NCI-H187 (cell line): ENCODE measurements around the gene DHX38.

Experiments used
- DNase-seq, 2 experiments: peaks; one replicate each; lab custom pipeline; 2025; lab: John Stamatoyannopoulos, UW

DHX38 gene

GRCh38 chr16:72122308-72122707 lies 28.7 kb downstream of the DHX38 start:
- DNase-seq: no peak

GRCh38 chr16:72122916-72123315 lies 29.3 kb downstream of the DHX38 start:
- no peak for DNase-seq

- no peak for DNase-seq
Observed at GRCh38 chr16:72123426-72123825, 29.8 kb downstream of the DHX38 start.

DNA sequence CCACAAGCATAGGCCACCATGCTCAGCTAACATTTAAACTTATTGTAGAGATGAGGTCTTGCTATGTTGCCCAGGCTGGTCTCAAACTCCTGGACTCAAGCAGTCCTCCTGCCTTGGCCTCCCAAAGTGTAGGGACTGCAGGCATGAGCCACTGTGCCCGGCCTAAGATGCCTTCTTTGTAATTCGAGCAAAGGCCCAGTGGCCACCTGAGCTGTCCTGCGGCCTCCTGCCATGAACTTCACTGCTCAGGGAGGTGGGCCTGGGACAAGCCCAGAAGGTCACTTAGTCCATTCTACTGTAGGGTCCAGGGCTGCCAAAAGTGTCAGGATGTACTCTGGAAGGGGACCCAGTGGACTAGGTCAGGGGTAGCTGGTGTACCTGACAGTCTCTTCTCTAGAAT lies 30.5 kb downstream of the DHX38 start:
- DNase-seq: no peak

GRCh38 chr16:72124761-72125634 lies 31.4 kb downstream of the DHX38 start:
- DNase-seq: peak; percentile 5 to 23

- no peak for DNase-seq
Observed at GRCh38 chr16:72125635-72126428, 32.2 kb downstream of the DHX38 start.

DNA sequence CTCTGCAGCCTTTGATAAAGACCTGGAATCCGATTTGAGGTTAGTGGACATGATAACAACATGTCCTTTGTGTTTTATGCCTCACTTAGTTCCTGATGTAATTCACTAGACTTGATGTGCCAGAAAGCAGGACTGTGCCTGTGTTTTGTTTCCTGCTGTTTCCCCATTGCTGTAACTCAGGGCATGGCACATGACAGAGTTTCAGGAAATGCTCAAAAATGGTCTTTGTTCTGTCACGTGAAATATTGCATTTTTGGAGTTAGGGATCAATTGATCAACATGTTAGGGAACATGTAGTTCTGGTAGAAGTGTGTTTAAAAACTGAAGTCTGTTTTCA lies 32.8 kb downstream of the DHX38 start:
- no peak for DNase-seq

DNA sequence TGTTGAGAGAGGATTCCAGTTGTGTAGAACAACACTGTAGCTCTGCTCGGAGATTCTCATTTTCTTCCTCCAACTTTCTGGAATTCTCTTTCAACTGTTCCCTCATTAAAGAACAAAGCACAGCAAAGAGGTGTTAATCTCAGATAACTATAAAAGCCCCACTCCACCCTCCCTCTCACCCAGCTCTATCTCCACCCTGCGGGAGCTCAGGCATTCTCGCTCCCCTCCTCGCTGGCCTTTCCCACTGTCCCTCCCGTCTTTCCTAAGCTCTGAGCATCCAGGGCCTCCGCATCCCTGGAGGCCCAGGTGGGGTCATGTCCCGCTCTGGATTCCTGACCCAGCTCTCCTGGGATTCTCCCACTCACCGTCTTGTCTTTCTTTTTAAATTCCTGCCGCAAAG lies 35.1 kb downstream of the DHX38 start:
- DNase-seq: no peak

DNA sequence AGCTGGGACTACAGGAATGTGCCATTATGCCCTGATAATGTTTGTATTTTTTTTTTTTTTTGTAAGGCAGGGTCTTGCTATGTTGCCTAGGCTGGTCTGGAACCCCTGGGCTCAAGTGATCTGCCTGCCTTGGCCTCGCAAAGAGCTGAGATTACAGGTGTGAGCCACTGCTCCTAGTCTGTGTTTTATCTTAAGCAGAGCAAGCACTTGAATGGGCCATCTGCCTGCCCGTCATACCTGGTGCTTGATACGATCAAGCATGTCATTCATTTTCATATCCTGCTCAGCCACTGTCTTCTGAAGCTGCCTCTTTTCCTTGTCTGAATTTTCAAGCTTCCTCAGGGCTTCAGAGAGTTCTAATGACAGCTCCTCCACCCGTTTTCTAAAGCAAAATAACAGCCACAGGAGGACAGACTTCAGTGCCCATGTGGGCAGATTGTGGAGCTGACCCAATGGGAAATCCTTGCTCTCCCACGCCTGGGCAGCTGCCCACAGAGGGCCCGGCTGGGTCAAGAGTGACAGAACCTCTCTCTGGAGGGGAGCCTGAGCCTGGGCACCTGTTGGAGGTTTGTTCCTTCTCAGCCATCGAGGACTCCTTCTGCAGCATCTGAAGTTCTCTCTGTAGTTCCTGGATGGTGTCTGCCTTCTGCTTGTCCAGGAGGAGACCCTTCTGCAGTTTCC lies 36.5 kb downstream of the DHX38 start:
- DNase-seq: no peak

DNA sequence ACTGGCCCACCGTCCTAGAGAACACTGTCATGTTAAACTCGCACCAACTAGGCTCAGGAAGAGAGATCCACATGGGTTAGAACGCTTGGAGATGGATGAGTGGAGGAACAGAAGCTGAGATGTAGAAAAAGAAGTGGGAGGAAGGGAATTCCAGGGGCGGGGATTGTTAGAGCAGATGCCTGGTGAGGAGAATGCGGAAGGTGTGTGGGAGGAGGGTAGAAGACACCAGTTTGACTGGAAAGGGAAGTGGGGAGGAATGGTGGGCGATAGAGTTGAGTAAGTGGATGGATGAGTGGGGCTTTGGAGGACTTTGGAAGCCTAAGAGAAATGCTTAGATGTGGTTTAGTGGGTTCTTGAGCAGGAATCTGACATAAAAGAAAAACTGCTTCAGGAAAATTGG lies 37.4 kb downstream of the DHX38 start:
- no peak for DNase-seq

DNA sequence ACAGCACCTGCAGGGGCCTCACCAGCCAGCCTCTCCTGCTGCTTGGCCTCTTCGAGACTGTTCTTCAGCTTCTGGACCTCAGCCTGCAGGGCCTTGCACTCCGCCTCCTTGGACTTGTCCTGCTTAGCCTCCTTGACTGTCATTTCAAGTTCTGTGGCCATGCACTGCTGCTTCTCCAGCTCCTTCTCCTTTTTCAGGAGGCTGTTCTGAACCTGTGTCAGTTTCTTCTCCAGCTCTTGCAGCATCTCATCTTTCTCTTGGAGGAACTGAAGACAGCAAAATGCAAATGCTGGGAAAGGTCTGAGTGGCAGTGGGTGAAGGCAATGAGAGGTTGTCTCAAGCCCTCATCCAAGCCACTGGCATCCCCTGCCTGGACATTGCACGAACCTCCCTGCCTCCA lies 39.1 kb downstream of the DHX38 start:
- DNase-seq: no peak

- no peak for DNase-seq
Observed at GRCh38 chr16:72134507-72134906, 40.9 kb downstream of the DHX38 start.

DNA sequence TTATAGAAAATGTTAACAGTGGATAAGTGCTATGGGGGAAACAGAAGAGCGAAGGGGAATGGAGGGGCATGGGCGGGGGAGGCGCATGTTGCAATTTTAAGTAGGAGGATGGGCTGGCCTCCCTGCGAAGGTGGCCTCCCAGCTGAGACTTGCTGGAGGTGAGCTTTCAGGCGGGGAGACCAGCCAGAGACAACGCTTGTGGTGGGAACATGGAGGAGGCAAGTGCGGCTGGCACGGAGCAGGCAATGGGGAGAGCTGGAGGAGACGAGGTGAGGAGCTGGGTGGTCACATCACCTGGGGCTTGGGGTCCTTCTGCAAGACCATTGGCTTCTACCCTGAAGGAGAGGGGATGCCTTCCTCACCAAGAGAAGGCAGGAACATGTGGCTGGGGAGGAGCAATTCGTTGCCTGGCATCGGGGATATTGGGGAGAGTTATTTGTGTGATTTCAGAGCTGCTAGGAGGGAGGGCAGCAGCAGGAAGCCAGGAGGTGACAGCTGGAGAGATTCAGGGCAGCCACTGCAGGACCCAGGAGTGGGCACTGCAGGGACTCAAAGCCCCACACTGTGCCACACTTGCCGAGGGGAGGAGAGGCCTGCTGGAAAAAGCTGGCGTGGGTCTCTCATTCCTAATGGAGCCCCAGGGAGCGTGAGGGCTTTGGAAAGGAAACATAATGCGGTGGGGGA lies 43.9 kb downstream of the DHX38 start:
- DNase-seq: no peak

DNA sequence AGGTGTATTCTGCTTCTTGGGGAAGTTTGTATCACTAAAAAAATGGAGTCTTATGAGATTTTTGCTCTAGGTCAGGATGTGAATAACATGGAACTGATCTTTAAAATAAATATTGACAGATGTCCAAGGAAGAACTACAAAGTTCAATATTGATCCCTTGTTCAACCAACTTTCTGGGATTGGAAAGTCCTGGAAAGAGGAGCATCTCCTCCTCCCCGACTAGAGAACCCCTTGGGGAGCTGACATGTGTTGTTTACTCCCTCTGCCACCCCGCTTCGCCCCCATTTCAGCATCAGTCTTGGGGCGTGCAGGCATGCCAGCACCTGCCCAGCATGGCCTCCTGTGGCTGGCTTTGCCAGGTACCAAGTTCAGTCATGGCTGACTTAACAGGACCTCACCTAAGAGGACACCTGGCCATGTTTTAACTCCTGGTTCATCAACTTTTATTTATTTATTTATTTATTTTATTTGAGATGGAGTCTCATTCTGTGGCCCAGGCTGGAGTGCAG lies 44.5 kb downstream of the DHX38 start:
- DNase-seq: no peak

GRCh38 chr16:72139908-72140307 lies 46.3 kb downstream of the DHX38 start:
- DNase-seq: no peak

GRCh38 chr16:72142476-72142875 lies 48.8 kb downstream of the DHX38 start:
- no peak for DNase-seq

GRCh38 chr16:72149676-72150464 lies 56.2 kb downstream of the DHX38 start:
- DNase-seq: no peak

GRCh38 chr16:72159386-72159785 lies 65.7 kb downstream of the DHX38 start:
- no peak for DNase-seq

GRCh38 chr16:72159801-72160200 lies 66.2 kb downstream of the DHX38 start:
- no peak for DNase-seq

DNA sequence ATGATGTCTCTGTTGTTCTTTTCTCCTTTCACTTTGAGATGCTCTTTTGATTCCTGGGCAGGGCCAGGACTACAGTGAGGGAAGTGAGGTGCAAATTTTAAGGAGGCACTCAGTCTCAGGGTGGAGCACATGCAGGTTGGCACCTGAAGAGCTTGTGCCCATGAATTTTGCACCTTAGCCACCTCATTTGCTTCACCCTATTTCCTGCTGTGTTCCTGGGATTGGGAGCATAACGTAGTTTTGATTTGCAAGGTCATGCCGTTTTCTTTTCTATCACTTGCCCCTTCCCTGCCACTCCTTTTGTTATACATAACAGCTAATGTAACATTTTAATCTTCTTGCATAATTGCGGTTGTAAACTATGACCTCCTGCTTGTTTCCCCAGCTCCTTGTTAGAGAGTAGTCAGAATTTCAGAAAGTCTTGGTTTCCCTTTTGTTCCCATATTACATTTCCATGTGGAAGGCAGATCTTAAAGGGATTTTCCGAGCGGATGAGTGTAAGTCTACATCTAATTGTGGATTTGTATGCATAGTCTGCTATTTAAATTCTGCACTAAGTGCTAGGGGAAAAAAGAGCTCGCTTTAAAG lies 68.6 kb downstream of the DHX38 start:
- no peak for DNase-seq
